Retinal pigment epithelial cell (primary cell): ENCODE results near the gene MXD3.

Source experiments
- DNase-seq: peaks from one replicate; pipeline ENCODE4 v3.0.0-alpha.2; 2010; ENCODE audit warnings: low read depth
- H3K4me3 ChIP-seq: 2 replicates; pipeline ENCODE4 v1.5.1; 2011; ENCODE audit warnings: mild to moderate bottlenecking, low read length, control low read depth, moderate library complexity
- TF ChIP-seq, protein P1 (sequence below): conservative IDR thresholded peaks from 2 replicates; pipeline ENCODE4 v1.5.1; 2011; ENCODE audit warnings: low read depth, low read length, control low read depth, inconsistent platforms

Gene MXD3

DNA sequence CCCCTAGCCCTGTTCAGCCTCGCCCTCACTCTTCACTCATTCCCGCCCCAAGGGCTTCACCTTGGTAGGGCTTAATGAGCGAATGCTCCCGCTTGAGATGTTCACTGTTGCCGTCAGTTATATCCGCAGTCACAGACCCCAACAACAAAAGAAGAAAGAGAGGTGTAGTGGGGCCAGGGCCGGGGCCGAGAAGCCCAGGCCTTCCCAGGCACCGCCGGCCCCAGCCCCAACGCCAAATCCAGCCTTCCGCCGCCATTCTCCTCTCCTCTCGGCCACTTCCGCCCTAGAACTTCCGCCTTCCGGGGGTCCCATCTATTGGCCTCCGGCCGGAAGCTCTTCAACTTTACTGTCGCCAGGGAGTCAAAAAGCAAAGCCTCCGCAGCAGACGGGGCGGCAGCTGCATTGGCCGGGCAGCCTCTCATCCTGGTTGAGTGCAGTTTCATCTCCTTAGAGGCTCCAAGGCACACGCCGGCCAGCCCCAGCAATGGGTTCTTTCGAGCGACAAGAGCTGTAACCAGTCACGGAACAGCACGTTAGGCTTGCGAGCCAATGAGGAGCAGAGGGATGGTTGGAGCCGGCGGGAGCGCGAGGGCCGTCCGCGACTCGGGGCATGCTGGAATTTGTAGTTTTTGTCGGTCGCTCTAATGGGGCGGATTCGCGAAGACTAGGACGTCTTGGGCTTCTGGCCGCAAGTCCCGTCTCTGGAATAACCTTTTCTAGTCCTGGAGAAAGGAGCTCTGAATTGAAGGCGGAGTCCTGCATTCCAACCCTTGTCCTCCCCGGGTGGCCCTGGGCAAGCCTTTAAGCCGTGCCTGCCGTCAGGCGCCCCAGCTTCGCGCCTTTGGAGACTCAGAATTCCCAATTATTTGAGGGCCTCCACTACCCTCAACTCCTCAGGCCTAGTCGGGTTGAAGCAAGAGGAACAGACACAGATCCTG lies 40.0 kb upstream of the MXD3 start, which contains the start of gene LMAN2:
Gene LMAN2, minus strand, starts transcription at position 277 of the 938 bp plus-strand sequence. Its CDS starts 21 bp downstream, at position 256.
- DNase-seq, result peak; percentile 88
- TF ChIP-seq, protein P1, sequence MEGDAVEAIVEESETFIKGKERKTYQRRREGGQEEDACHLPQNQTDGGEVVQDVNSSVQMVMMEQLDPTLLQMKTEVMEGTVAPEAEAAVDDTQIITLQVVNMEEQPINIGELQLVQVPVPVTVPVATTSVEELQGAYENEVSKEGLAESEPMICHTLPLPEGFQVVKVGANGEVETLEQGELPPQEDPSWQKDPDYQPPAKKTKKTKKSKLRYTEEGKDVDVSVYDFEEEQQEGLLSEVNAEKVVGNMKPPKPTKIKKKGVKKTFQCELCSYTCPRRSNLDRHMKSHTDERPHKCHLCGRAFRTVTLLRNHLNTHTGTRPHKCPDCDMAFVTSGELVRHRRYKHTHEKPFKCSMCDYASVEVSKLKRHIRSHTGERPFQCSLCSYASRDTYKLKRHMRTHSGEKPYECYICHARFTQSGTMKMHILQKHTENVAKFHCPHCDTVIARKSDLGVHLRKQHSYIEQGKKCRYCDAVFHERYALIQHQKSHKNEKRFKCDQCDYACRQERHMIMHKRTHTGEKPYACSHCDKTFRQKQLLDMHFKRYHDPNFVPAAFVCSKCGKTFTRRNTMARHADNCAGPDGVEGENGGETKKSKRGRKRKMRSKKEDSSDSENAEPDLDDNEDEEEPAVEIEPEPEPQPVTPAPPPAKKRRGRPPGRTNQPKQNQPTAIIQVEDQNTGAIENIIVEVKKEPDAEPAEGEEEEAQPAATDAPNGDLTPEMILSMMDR, result no peak

DNA sequence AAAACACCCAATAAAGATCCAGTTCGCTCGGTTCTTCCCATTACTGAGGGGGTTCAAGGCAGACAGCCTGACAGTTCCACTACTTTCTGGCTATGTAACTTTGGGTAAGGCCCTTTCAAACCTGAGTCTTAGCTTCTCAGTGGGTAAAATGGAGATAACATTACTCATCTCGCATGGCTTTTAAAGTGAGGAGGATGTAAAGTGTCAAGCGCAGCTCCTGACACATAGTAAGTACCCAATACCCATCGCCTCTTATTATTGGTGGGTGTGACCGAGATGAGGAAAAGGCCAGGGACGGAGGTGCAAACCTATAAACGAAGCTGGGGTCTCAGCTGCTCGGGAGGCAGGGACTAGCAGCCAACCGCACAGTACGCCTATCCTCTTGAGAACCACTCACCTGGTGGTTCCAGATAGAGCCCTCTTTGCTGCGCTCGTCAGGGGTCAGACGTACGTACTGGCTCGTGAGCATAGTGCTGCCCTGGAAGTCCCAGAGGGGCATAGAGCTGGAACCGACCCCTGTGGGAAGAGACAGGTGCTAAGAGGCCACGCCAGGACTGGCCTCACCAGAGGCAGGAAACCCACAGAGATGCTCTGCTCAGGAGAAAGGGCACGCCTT lies 39.2 kb upstream of the MXD3 start:
- TF ChIP-seq, protein P1, result no peak
- DNase-seq, result no peak
- H3K4me3 ChIP-seq, result peak overlapping the region; percentile 84

More for the DNA sequence above, 40.0 kb upstream of the MXD3 start, which contains the start of gene LMAN2:
- peak within 1 kb of the TSS; percentile 84 for H3K4me3 ChIP-seq

DNA sequence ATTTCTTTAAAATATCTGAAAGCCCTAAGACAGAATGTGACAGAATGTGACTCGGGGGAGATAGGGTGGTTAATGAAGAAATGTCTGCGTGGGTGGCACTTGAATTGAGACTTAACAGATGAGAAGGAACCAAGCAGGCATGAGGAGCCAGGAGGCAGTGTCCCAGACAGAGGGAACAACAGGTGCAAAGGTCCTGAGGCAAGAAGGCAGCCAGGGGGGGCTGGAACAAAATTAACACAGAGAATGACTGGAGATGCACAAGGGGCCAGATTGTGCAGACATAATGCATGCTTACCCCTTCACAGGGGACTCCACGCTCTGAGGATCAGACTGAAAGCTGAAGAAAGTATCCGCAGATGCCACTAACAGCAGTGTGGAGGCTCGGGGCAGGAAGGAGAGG lies 38.1 kb upstream of the MXD3 start:
- no peak for DNase-seq
- H3K4me3 ChIP-seq, result peak overlapping the region; percentile 84
- TF ChIP-seq, protein P1, result no peak

DNA sequence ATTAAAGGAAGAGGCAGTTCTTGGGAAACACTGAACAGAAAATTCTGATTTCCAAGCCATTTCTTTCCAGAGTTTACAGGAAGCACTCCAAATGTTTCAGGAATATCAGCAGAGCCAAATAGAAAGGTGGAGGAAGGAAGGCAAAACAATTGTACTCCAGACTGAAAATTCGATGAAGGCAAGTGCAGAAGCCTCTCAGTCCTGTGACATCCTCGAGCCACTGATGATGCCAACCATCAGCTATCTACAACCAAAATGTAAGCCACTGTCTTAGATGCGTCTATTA lies 37.6 kb upstream of the MXD3 start:
- TF ChIP-seq, protein P1, result no peak
- H3K4me3 ChIP-seq, result no peak overlapping the region
- DNase-seq, result no peak

DNA sequence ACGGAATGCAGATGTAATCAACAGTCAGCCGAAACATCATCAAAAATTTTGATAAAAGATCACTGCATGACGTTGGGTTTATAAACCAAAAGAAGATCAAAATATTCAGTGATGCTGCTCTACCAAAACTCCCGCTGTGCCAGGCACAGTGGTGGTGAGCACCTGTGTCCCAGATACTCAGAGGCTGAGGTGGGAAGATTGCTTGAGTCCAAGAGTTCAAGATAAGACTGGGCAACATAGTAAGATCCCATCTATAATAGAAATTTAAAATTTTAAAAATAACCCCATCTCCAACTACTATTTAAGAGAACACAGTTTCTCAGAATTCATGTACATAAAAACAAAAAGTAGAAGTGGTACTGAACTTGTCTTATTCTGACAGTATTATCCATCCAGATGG lies 36.0 kb upstream of the MXD3 start:
- no peak for DNase-seq
- H3K4me3 ChIP-seq, result no peak overlapping the region
- TF ChIP-seq, protein P1, result no peak

DNA sequence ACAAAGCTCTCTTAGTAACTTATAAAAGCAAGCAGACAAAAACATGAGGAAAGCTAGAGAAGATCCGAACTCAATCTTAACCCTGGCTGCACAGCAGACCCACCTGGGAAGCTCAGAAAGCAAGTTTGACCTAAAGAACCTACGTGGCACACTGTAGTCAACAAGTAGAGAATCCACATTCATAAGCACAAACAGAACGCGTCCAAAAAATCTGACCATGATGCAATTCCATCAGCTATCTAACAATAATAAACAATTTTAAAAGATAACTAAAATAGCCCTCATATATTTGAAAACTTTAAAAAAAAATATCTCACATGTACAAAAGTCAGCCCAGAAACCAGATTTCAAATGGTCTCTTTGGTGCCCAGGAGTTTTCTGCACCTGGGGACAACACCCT lies 35.1 kb upstream of the MXD3 start:
- TF ChIP-seq, protein P1, result no peak
- DNase-seq, result no peak
- no peak overlapping the region for H3K4me3 ChIP-seq
